Thoracic aorta (tissue), 2 donors: ENCODE data around the gene TLR7. TPM values are rescaled to one million over a fixed set of nuclear protein-coding genes. Genes with fewer than 3 reads are reported as not detected.

Experiments used
- ATAC-seq: fragments of 150-250 bp; one replicate; pipeline ENCODE4 v1.8.0; 2017; ENCODE audit warnings: low read depth; ENCODE audit not compliant: insufficient number of reproducible peaks, low FRiP score
- DNase-seq: peaks from one replicate; pipeline ENCODE4 v3.0.0-alpha.2; 2020; ENCODE audit warnings: low spot score
- H3K27ac ChIP-seq, 2 donors: fragments of 200-600 bp; sonication (generic); 1 replicate in 1 of 2; 2 replicates in 1 of 2; pipeline ENCODE4 v1.5.1; 2016; ENCODE audit warnings: mild to moderate bottlenecking in 2 of 2, moderate library complexity in 2 of 2
- H3K27me3 ChIP-seq: fragments of 200-600 bp; sonication (generic); replicated peaks from 2 replicates; pipeline ENCODE4 v1.6.0; 2016; ENCODE audit warnings: mild to moderate bottlenecking; ENCODE audit not compliant: insufficient read depth
- H3K36me3 ChIP-seq: fragments of 200-600 bp; sonication (generic); one replicate; pipeline ENCODE4 v1.5.1; 2016
- H3K4me1 ChIP-seq, 2 donors: fragments of 200-600 bp; sonication (generic); 1 replicate in 1 of 2; 2 replicates in 1 of 2; pipeline versions ENCODE4 v1.5.1 to v1.6.0; 2016; ENCODE audit warnings: low read depth in 2 of 2, mild to moderate bottlenecking in 1 of 2; ENCODE audit not compliant: control insufficient read depth in 1 of 2
- H3K4me3 ChIP-seq: fragments of 200-600 bp; sonication (generic); 2 replicates; pipeline ENCODE4 v1.5.1; 2016; ENCODE audit warnings: mild to moderate bottlenecking
- H3K9me3 ChIP-seq: fragments of 200-600 bp; sonication (generic); 2 replicates; pipeline ENCODE4 v1.5.1; 2016
- CTCF ChIP-seq: fragments of 200-600 bp; sonication (generic); IDR thresholded peaks from one replicate; pipeline ENCODE4 v1.5.1; 2019; ENCODE audit warnings: antibody characterized with exemption
- total RNA-seq, 2 donors: library from RNA; depleted of rRNA; stranded (reverse); fragments of >200 nt; gene quantifications; one replicate each; pipeline versions ENCODE4 v1.1.0 to v1.2.3, GENCODE V29; 2016

Gene TLR7
- 1 to 10 TPM in 1 of 2 donors, under 1 TPM in 1; 0.27 to 1.7 TPM for total RNA-seq

GRCh38 chrX:12866451-12867377, at the start of gene TLR7:
Gene TLR7 (plus strand): TSS chrX:12867072. CDS start chrX:12867579, 507 bp downstream.
- Histone ChIP-seq H3K4me1 (no peaks in the 10 kb centered on the region), H3K27me3 (no peaks in the 10 kb centered on the region), H3K36me3 (no peaks in the 10 kb centered on the region), H3K9me3 (no peaks in the 10 kb centered on the region), H3K27ac (no peak within 1 kb of the TSS), H3K4me3 (no peak within 1 kb of the TSS)
- TF ChIP-seq CTCF = no peak
- ATAC-seq (no peak), DNase-seq (no peak)

- DNase-seq = no peak
- Histone ChIP-seq H3K27ac (no peak overlapping the region), H3K27me3 (no peaks in the 10 kb centered on the region), H3K4me3 (no peak overlapping the region), H3K9me3 (no peaks in the 10 kb centered on the region), H3K36me3 (no peaks in the 10 kb centered on the region), H3K4me1 (no peaks in the 10 kb centered on the region)
- TF ChIP-seq CTCF = no peak
- ATAC-seq = no peak
These were observed 49.3 kb upstream of the TLR7 start for GRCh38 chrX:12817528-12817927.

GRCh38 chrX:12819222-12819621, 47.6 kb upstream of the TLR7 start:
- H3K36me3 ChIP-seq = no peaks in the 10 kb centered on the region
- no peak for DNase-seq
- H3K9me3 ChIP-seq = no peaks in the 10 kb centered on the region
- no peak overlapping the region for H3K4me3 ChIP-seq
- ATAC-seq = no peak
- no peak overlapping the region for H3K27ac ChIP-seq
- H3K27me3 ChIP-seq = no peaks in the 10 kb centered on the region
- no peaks in the 10 kb centered on the region for H3K4me1 ChIP-seq
- TF ChIP-seq CTCF = no peak

- Histone ChIP-seq H3K4me1 (no peaks in the 10 kb centered on the region), H3K36me3 (no peaks in the 10 kb centered on the region), H3K27ac (no peak overlapping the region), H3K27me3 (no peaks in the 10 kb centered on the region), H3K9me3 (no peaks in the 10 kb centered on the region), H3K4me3 (no peak overlapping the region)
- TF ChIP-seq CTCF = no peak
- no peak for ATAC-seq
- DNase-seq = no peak
These were observed 46.1 kb upstream of the TLR7 start for GRCh38 chrX:12820737-12821136.

GRCh38 chrX:12824944-12825343, 41.9 kb upstream of the TLR7 start:
- no peak for TF ChIP-seq CTCF
- Histone ChIP-seq H3K36me3 (no peaks in the 10 kb centered on the region), H3K27me3 (no peaks in the 10 kb centered on the region), H3K27ac (no peak overlapping the region), H3K9me3 (no peaks in the 10 kb centered on the region), H3K4me3 (no peak overlapping the region), H3K4me1 (no peaks in the 10 kb centered on the region)
- ATAC-seq (no peak), DNase-seq (no peak)
